COLO668 (cell line): ENCODE results near the gene TCF12.

ENCODE experiments used
- DNase-seq: peaks from one replicate; lab custom pipeline; 2025; ENCODE audit not compliant: unreplicated experiment; lab: John Stamatoyannopoulos, UW

TCF12 gene

DNA sequence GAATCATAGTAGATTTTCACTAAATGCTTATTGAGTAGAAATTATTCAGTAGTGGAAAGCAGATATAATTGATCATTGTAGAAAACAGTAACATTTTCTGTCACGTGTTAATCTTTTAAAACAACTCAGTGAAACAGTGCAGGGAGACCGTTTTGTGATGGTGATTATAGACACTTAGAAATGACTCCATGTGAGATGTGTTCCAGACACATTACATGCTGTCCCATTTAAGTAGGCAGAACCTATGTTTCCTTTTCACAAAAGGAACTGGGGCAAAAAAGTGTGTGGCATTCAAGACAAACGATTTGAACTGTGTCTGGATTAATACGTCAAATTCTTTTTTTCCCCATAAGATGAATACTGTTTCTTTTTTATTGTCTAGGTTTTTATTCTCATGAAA is 126.5 kb downstream of the TCF12 start:
- no peak for DNase-seq

DNA sequence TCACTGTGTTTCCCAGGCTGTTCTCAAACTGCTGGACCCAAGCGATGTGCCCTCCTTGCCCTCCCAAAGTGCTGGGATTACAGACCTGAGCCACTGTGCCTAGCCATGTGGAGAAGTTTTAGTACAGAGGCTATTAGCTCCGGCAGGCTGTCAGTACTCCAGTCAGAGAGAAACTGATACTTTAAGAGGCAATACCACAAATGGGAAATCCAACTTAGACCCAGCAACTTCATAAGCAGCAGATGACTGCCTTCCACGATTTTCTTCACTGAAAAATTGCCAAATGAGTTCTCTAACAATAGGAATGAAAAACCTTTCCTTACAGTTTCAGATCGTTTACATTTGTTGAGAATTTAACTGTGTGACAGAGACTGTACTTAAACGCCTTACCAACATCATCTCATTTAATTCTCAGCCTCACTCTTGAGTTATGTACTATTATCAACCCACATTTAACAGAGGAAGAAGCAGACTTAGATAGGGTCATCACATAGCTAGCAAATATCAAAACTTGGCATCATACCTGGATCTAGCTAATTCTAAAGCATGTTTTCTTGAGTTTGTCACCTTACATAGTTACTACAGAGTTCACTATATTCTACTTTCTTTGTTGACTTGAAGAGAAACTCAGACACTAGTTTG is 127.4 kb downstream of the TCF12 start:
- DNase-seq: no peak

DNA sequence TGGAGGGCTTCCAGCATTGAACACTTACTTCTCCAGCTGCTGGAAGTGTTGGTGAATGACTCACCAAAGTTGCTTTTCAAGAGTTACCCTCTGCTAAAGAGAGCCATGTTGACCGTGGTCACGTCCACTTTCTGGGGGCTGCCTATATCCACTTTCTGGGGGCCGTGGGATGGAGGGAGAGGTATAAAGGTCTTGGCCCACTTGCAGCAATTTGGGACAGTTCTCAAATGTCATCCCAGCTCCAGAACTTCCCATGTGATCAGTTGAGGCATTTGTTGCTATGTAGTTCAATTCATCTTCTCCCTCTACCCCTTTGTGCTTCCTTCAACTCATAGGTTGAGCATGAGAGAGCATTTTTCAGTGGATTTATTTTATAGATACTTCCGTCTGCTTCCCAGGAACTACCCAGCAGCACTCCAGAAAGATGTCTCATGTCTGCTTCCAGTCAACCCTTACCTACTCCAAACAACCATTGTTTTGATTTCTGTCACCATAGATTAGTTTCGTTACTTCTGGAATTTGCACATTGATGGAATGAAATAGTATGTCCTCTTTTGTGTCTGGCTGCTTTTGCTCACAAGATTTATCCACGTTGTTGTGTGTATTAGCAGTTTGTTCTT is 130.6 kb downstream of the TCF12 start:
- no peak for DNase-seq

DNA sequence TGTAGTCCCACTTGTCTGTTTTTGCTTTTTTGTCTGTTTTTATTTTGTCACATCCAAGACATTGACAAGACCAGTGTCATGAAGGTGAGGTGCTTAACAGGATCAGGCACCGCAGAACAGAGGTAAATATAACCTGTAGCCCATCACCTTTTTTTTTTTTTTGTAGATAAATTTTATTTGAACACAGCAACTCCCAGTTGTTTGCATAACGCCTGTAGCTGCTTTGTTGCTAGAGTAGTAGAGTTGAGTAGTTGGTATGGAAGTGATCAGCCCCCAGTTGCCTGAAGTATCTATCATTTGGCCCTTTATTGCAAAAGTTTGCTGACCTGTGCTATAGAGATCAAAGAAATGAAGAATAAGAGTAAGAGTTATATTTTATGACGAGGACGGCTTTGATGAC is 135.0 kb downstream of the TCF12 start:
- no peak for DNase-seq

DNA sequence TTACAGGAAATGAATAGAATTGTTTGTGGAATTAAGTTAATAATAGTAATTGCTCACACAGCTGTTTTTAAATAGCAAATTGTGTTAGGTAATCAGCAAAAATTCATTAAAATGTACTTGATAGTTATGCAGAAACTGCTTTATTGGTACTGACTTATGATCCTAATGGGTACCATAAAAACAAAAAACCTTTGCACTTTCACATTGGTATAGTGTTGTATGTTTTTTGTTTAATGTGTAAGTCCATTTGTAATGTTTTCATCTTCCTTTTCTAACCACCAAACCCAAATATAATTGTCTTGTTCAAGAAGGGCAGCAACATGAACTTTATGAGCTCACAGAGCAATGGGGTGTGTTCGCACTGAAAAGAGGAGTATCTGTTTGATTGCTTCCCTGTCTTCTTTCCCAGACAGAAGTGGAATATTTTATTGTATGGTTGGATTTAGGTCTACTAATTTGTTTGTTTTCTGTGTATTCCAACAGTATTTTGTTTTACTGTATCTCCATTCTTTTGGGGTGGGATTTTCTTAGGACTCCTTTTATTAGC is 135.8 kb downstream of the TCF12 start:
- DNase-seq: no peak

DNA sequence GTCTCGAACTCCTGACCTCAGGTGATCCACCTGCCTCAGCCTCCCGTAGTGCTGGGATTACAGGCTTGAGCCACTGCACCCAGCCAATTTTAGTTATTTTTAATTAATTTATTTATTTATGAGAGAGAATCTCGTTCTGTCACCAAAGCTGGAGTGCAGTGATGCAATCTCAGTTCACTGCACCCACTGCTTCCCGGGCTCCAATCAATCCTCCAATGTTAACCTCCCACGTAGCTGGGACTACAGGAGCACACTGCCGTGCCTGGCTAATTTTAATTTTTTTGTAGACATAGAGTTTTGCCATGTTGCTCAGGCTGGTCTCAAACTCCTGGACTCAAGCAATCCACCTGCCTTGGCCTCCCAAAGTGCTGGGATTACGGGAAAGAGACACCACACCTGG is 137.9 kb downstream of the TCF12 start:
- DNase-seq: no peak

DNA sequence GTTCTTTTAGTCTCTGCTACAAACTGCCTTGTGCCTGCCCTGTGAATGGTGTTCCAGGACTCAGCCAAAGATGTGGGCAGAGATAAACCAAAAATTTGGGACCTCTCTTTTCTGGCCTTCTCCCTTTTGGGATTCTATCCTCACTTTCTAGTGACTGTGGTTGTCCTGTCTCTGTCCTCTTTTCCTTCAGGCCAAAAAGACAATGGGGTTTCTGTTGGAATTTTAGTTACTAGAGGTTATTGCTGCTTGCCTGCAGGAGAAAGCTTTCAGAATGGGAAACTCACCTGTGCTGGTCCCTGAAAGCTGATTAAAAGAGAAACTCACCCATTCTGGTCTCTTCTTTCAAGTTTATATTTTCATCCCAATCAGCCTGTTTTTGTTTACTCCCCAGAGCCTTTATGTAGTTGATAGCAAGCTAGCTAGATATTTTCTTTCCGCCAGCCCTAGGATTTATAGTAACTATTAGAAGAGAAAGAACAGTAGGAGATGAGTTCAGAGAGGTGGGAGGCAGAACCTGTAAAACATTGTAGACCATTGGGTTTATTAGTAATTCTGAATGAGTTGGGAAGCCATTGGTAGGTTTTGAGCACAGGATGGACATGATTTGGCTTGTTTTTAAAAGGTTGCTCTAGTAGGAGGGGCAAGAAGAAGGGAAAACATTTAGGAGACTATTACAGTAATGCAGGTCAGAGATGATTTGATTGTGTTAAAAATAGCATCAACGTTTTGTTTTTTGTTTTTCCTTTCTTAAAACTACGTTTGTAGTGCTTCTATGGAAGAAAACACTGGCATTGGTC is 138.9 kb downstream of the TCF12 start:
- no peak for DNase-seq

DNA sequence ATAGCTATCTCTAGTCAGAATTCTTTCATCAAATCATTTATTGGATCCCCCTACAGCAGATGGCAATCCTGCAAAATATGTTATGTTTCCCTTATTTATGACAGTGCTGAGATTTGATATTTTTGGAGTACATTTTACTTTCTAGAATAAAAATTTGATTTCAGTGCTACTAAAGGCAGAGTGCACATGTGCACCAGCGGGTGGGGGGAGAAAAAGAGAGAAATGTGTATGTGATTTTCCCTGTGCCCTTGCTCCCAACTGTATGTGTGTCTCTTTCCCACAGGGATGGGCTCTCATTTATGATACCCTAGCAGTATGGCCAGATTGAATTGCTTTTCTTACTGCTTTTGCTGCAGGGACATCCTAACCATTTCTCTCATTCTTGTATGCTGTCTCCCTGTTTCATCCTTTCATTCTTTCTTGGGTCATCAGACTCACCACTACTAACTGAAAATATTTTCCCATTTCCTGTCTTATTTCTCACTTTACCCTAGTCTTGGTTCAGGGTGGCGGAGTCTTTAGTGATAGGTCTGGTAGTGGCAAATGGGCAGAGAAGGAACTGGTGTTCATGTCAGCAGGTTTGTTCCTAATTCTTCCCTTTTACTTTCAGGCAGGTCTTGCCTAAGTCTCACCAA is 140.7 kb downstream of the TCF12 start:
- DNase-seq: no peak

DNA sequence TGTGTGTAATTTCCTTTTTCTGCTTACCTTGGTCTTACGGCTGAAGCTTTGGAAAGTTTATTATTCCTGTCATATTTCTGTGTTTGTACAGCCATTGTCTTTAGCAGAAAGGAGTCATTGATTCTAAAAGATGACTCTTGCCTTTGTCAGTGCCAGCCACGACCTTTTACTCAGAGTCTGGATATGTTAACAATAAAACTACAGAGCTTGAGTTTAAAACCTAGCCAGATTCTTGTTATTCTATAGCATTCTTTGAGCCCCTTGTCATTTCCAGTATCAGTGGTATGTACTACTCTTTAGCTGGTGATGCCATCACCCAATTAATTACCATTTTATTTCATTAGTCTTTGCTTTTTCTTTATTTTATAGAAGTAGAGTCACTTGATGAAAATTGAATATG is 142.4 kb downstream of the TCF12 start:
- no peak for DNase-seq

DNA sequence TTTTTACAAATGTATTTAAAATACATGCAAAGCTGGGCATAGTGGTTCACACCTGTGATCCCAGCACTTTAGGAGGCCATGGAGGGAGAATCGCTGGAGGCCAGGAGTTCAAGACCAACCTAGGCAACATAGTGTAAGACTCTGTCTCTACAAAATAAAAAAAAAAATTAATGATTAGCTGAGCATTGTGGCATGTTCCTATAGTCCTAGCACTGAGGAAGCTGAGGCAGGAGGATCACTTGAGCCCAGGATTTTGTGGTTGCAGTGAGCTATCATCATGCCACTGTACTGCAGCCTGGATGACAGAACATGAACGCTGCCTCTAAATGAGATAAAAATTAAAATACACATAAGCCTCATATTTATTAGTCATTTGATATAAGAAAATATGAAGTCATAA is 142.8 kb downstream of the TCF12 start:
- no peak for DNase-seq

DNA sequence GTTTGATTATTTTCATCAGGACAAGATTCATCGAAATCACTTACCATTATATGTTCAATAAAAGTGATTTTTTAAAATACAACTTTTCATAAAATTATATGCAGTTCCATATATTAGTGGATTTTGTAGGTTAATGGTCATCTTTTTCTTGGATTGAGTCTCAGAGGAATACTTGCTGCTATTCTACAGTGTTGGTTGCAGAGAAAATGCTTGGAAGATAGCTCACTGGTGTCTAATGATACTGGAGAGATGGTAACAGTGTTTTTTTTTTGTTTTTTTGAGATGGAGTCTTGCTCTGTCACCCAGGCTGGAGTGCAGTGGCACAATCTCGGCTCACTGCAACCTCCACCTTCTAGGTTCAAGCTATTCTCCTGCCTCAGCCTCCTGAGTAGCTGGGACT is 143.3 kb downstream of the TCF12 start:
- DNase-seq: no peak

DNA sequence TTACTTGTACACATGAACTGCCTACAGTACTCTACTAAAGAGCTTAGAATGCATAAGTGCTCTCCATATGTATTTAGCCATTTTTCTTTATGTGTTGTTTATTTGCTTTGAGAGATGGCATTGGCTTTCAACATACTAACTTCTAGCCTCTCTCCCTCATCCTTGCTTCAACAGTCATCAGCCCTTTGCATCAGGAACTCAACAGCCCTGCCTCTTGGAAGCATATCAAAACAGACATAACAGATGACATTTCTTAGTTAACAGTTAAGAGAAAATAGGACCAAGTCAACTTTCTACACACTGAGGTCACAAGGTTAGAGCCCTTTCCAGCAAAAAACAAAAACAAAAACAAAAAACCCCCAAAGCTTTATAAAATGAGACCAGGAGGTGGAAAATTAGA is 145.6 kb downstream of the TCF12 start:
- no peak for DNase-seq

DNA sequence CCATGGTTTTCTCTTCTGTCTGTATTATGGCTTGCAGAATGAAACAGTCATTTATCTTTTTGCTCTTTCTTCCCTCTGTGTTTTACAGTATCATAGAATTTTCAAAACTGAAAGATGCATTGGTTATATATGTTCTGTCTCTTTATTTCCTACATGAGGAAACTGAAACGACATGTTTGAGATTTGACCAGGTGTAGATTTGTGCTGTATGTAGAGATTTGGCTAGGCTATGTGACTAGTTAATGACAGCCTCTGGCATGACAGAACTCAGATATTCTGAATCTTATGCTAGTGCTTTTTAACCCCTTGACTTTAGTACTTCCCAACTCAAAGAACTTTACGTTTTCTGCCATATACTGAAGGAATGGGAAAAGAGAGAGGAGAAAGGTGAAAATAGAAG is 151.0 kb downstream of the TCF12 start:
- no peak for DNase-seq

DNA sequence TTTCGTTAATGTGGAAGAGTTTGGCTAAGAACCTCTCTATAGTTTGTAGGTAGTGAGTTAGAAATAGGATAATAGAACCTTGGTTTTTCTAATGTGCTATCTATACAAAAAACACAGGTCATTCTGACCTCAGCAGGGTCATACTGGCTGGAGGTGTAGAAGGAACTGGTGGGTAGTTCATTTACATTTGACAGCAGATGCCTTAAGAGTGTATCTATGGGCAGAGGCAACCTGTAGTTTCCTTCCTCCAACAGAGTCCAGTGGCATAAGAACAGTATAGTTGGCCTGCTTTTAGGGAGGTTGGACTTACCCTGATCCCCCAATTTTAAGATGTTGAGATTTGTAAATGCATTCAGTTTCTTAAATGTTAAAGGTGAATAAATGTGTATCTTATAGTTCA is 152.2 kb downstream of the TCF12 start:
- no peak for DNase-seq

DNA sequence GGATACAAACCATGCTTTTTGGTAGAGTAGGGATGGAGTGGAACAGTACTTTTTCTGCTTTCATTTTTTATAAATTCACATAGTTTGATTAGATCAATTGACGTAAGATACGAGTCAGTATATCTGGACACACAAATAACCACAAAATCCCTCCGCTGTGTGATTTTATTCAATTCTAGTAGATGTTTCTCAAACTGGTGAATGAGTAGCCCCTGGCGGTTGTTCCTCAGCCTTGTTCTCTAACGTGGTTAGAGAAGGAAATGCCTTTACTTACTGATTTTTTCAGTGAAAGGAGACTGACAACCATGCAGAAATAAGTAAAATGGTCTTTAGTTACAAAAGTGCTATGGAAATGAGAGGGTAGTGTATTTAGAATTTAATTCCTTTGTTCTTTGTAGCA is 161.0 kb downstream of the TCF12 start:
- DNase-seq: no peak

DNA sequence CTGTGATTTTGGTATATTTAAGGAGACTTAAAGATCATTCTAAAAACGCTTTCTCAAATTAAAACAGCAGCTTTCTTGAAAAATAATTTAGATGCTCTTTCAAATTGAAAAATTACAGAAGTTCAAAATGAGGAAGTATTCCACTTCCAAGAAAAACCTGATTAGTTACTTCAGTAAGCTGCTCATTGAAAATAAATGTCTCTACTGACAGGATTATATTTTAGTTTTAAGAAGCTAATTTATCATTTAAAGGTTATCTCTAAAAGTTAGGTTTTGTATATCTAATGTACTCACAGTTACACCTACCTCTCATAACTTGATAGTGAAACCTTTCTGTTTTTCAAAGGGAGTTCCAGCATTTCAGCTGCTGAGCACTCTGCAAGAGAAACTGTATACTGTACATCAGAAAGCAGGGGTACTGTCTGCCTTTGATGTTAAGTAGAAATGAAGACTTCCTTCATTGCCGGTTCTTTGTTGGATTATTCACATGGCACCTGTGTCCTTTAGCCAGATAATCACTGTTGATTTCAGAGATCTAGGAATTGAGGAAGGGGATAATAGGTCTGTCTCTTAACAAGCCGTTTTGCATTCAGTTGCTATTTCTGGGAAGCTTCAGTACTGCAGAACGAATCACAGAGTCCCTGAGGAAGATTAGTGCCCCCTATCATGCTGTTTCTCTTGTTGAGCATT is 161.6 kb downstream of the TCF12 start:
- DNase-seq: no peak

DNA sequence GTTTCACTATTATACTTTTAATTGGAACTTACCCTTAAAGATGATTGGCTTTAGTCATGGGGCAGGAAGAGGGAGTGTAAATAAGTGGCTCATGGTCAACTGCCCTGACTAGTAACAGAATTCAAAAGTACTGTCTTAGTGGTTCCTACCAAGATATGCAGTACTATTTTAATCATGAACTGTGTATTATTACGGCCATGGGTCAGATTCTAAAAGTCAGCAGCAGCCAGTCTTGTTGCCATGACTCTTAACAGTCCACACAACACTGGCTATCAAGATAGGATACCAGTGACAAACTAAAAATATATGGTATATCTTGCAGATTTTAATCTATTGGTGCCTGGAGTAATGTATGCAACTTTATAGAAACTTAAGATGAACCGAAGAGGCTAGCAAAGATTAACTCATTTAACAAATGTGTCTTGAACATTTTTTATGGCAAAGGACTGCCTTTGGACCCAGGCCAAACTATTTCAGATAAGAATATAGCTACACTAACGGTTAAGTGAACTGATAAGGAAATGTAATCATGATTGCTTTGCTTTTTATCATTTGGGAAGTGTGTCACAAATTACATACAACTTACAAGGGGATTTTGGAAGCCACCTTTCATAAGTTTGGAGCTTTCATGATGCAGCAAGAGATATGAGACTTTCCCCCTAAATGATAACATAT is 163.7 kb downstream of the TCF12 start:
- no peak for DNase-seq

DNA sequence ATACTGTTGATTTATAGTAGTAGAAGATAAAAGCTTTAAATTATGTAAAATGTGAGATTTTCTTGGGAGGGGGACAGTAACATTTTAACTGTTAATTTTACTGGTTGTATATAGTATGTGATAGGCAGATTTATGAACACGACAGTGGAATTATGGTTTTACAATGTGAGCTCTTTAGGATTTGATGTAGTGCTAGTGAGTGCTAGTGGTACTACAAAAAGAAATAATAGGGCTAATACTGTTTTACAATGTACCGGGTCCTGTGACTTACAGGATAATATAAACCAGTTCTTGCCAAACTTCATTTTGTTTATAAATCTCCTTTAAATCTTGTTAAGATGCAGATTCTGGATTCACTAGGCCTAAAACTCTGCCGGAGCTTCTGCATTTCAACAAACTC is 165.7 kb downstream of the TCF12 start:
- no peak for DNase-seq

DNA sequence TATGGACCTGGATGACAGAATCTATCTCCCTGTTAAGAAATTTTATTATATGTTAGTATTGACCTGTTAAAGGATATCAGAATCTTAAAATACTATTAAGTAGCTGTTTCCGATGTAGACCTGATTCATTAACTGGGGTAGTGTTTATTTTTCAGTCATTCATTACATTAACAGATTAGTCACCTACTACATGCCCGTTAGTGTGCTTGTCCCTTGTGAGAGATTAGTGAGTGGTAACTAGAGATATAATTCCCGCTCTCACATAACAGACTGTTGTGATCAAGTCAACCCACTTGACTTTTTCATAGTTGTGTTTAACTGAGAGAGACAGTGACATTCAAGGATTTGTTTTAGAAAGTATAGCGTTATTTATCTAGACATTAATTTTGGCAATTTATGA is 166.8 kb downstream of the TCF12 start:
- no peak for DNase-seq

DNA sequence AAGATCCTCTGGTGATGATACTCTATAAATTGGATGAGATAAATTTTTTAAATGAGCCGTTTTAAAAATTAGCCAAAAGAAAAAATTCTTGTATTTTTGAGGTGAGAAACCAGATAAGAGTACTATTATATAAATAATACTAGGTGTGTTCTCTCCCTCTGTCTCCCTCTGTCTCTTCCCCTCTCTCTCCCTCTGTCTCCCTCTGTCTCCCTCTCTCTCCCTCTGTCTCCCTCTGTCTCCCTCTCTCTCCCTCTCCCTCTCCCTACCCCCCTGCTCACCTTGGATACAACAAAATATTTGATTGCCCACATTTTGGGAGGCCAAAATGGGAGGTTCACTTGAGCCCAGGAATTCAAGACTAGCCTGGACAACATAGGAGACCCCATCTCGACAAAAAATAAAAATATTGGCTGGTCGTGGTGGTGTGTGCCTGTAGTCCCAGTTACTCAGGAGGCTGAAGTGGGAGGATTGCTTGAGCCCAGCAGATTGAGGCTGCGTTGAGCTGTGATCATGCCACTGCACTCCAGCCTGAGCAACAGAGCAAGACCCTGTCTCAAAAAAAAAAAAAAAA is 168.5 kb downstream of the TCF12 start:
- no peak for DNase-seq
